A673 (cell line): ENCODE measurements around the gene PUDP. TPM values are rescaled to one million over a fixed set of nuclear protein-coding genes. Genes with fewer than 3 reads are reported as not detected.

Experiments used
- BruUV-seq: library from RNA; stranded (reverse); fragments of 400-500 nt; replicated peaks from 2 replicates; lab custom pipeline; 2021; lab: Mats Ljungman, UMichigan
- CTCF ChIA-PET: fragments of 300-600 bp; sonication (Branson Sonifier 250); formaldehyde crosslinking; loops from one replicate; lab custom pipeline; 2022; ENCODE audit warnings: antibody characterized with exemption; lab: Charles Lee
- POLR2A ChIA-PET: fragments of 300-600 bp; sonication (Branson Sonifier 250); formaldehyde crosslinking; loops from one replicate; lab custom pipeline; 2022; ENCODE audit warnings: antibody characterized with exemption; ENCODE audit not compliant: low non-redundant PET; lab: Charles Lee
- DNase-seq: peaks from one replicate; pipeline ENCODE4 v3.0.0-alpha.2; 2015; ENCODE audit warnings: low spot score
- H3K27ac ChIP-seq: fragments of 200-600 bp; sonication (generic); 2 replicates; pipeline ENCODE4 v1.5.1; 2016; ENCODE audit warnings: mixed run types, low read depth, mild to moderate bottlenecking, mixed read lengths, antibody characterized with exemption, low read length; ENCODE audit not compliant: poor library complexity, severe bottlenecking
- H3K27me3 ChIP-seq: fragments of 200-600 bp; sonication (generic); replicated peaks from 2 replicates; pipeline ENCODE4 v1.6.1; 2017; ENCODE audit warnings: mixed run types, low read depth, mild to moderate bottlenecking, mixed read lengths, antibody characterized with exemption, low read length; ENCODE audit not compliant: insufficient read depth, poor library complexity
- H3K36me3 ChIP-seq: fragments of 200-600 bp; sonication (generic); 2 replicates; pipeline ENCODE4 v1.6.1; 2016; ENCODE audit warnings: mixed run types, mild to moderate bottlenecking, mixed read lengths, antibody characterized with exemption, low read length; ENCODE audit not compliant: insufficient read depth, poor library complexity, severe bottlenecking
- H3K4me1 ChIP-seq: fragments of 200-600 bp; sonication (generic); 2 replicates; pipeline ENCODE4 v1.6.1; 2017; ENCODE audit warnings: mixed run types, mild to moderate bottlenecking, mixed read lengths, antibody characterized with exemption, low read length; ENCODE audit not compliant: insufficient read depth, poor library complexity, severe bottlenecking
- H3K4me3 ChIP-seq: fragments of 200-600 bp; sonication (generic); 2 replicates; pipeline ENCODE4 v1.5.1; 2016; ENCODE audit warnings: low read depth, mixed run types, mild to moderate bottlenecking, mixed read lengths, low read length; ENCODE audit not compliant: poor library complexity, severe bottlenecking
- H3K9me3 ChIP-seq: fragments of 200-600 bp; sonication (generic); 2 replicates; pipeline ENCODE4 v1.6.1; 2016; ENCODE audit warnings: mixed run types, low read depth, mild to moderate bottlenecking, mixed read lengths, antibody characterized with exemption, low read length; ENCODE audit not compliant: poor library complexity, severe bottlenecking
- CTCF ChIP-seq: fragments of 300-800, 200-600 bp; sonication (generic); conservative IDR thresholded peaks from 2 replicates; pipeline ENCODE4 v1.5.1; 2017; ENCODE audit warnings: low read depth, mild to moderate bottlenecking, antibody characterized with exemption, low read length, moderate library complexity, mixed read lengths
- EZH2 ChIP-seq: fragments of 200-600 bp; sonication (generic); IDR thresholded peaks from 2 replicates; pipeline ENCODE4 v1.6.1; 2017; ENCODE audit warnings: borderline replicate concordance, low read depth, mild to moderate bottlenecking, mixed read lengths, antibody characterized with exemption, low read length; ENCODE audit not compliant: poor library complexity, severe bottlenecking
- intact Hi-C: fragments of 100-400 bp; cut with micrococcal nuclease; formaldehyde crosslinking; loops from one replicate; pipeline ENCODE4 v1.10.0; 2022; ENCODE audit not compliant: unreplicated experiment
- total RNA-seq: library from RNA; stranded (reverse); gene quantifications from 2 replicates; pipeline ENCODE4 v1.2.3, GENCODE V29; 2021

The PUDP gene
- total RNA-seq, 1 experiment from 2014 or later: 17.6 TPM

DNA sequence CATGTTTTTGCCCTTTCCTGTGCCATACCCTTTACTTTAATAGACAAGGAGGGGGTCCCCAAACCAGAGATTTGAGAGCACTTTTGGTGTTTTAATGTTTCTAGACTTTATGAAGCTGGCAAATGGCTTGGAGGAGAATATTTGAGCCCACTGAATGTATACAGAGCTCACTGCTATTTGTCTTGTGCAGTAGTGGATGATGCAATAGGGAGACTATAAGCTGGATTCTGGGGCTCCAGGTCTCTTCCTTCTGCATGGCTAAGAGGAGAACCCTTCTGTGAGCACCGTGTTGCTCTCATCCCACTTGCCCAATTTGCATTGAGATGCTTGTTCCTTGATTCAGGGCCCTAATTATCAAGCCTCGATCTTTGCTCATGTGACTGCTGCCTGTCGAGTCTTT, 8.9 kb upstream of the PUDP start:
- H3K9me3 ChIP-seq: no peaks in the 10 kb centered on the region
- ChIA-PET POLR2A (no interaction called here), CTCF (no interaction called here)
- no peak for DNase-seq
- intact Hi-C loops: no loop called here
- no peaks in the 10 kb centered on the region for H3K36me3 ChIP-seq
- no peak overlapping the region for H3K4me3 ChIP-seq
- H3K27me3 ChIP-seq: no peaks in the 10 kb centered on the region
- TF ChIP-seq EZH2: no peak
- no peak for TF ChIP-seq CTCF
- no TSS peak for BruUV-seq
- H3K4me1 ChIP-seq: peaks cover 5% of the 10 kb centered on the region
- no peak overlapping the region for H3K27ac ChIP-seq

DNA sequence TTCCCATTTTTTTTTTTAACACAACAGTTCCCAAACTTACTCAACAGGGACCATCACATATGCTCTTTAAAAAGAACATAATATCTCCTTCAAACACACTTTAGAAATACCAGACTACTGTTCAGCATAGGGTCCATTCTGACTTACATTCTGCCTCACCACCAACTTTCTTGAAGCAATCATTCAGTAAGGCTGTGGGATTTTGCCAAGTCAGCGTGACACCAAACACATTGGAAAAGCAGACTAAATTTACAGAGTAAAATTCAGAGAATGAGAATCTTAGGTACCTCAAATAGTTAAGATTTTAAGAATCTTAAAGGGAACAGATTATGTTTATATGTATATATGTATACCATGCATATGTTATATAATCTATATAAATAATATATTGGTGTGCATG, 7.2 kb upstream of the PUDP start:
- H3K27me3 ChIP-seq: no peaks in the 10 kb centered on the region
- DNase-seq: no peak
- ChIA-PET POLR2A (no interaction called here), CTCF (no interaction called here)
- H3K9me3 ChIP-seq: no peaks in the 10 kb centered on the region
- peaks cover 2% of the 10 kb centered on the region for H3K4me1 ChIP-seq
- H3K4me3 ChIP-seq: no peak overlapping the region
- TF ChIP-seq CTCF: no peak
- no peak for TF ChIP-seq EZH2
- no peak overlapping the region for H3K27ac ChIP-seq
- no TSS peak for BruUV-seq
- intact Hi-C loops: no loop called here
- H3K36me3 ChIP-seq: no peaks in the 10 kb centered on the region

DNA sequence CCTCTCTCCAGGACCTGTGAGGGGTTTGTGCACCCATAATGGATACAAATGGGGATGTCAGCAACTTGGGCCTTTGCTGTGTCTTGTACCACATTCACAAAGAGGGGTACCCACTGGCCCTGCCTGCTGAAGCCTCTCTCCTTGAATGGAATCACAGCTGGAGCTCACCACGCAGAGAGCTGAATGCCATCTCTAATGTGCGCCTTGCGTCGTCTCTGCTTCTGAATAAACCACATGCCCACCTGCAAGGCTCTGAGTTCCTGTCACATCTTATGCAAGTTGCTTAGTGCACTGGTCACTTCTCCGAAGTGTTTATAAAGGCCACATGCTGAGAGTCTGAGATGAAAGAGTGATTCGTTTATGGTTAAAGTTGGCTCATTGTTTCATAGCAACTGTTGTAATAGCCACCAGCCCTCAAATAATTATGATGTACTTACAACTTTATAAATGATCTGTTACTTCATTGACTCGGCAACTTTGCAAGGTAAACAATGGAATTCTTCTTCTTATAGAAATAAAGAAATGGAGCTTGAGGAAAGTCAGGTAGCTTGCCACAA, 6.2 kb upstream of the PUDP start:
- no peaks in the 10 kb centered on the region for H3K9me3 ChIP-seq
- no peaks in the 10 kb centered on the region for H3K27me3 ChIP-seq
- intact Hi-C loops: no loop called here
- H3K27ac ChIP-seq: no peak overlapping the region
- H3K36me3 ChIP-seq: no peaks in the 10 kb centered on the region
- DNase-seq: no peak
- POLR2A ChIA-PET: no interaction called here
- no peak overlapping the region for H3K4me3 ChIP-seq
- CTCF ChIA-PET: no interaction called here
- BruUV-seq: no TSS peak
- H3K4me1 ChIP-seq: no peaks in the 10 kb centered on the region
- TF ChIP-seq CTCF (no peak), EZH2 (no peak)
